Stimulated activated CD4-positive, alpha-beta T cell treated with anti-CD3 and anti-CD28 coated beads, TNF-alpha, amount 100 ng/mL, for 4 hours (primary cell): ENCODE data around the gene ADM.
"Not testable (repeated sequence)": the region's sequence is repeated elsewhere in the genome, so short reads cannot be mapped to it uniquely, and the experiment has no call there.

Experiments
- DNase-seq, 3 experiments: peaks; one replicate each; pipeline ENCODE4 v3.0.0-alpha.2; 2020; ENCODE audit warnings: low read depth in 3 of 3

The ADM gene

GRCh38 chr11:10304495-10305261 is at the start of gene ADM:
TSS of gene ADM (plus strand) at chr11:10305073. CDS start at chr11:10305701, 628 bp downstream.
- DNase-seq, result no peak

GRCh38 chr11:10255388-10256125 is 49.3 kb upstream of the ADM start:
- DNase-seq, result no peak

GRCh38 chr11:10257478-10257877 is 47.4 kb upstream of the ADM start:
- no peak for DNase-seq

GRCh38 chr11:10261821-10262220 is 43.1 kb upstream of the ADM start:
- no peak for DNase-seq

GRCh38 chr11:10263929-10264328 is 40.9 kb upstream of the ADM start:
- DNase-seq, result no peak

GRCh38 chr11:10264716-10265115 is 40.2 kb upstream of the ADM start:
- not testable (repeated sequence) for DNase-seq

GRCh38 chr11:10265936-10266335 is 38.9 kb upstream of the ADM start:
- no peak for DNase-seq

- DNase-seq, result no peak
Observed at GRCh38 chr11:10267821-10268220, 37.1 kb upstream of the ADM start.

GRCh38 chr11:10268746-10269488 is 36.0 kb upstream of the ADM start:
- no peak for DNase-seq

- DNase-seq, result no peak
Observed at GRCh38 chr11:10272132-10272531, 32.7 kb upstream of the ADM start.

- no peak for DNase-seq
Observed at GRCh38 chr11:10273738-10274137, 31.1 kb upstream of the ADM start.

- no peak for DNase-seq
Observed at GRCh38 chr11:10274726-10275125, 30.1 kb upstream of the ADM start.

GRCh38 chr11:10275714-10276113 is 29.2 kb upstream of the ADM start:
- no peak for DNase-seq

- DNase-seq, result no peak
Observed at GRCh38 chr11:10282117-10282516, 22.8 kb upstream of the ADM start.

GRCh38 chr11:10283991-10284390 is 20.9 kb upstream of the ADM start:
- DNase-seq, result no peak

- no peak for DNase-seq
Observed at GRCh38 chr11:10285148-10285802, 19.6 kb upstream of the ADM start.

GRCh38 chr11:10287140-10287539 is 17.7 kb upstream of the ADM start:
- no peak for DNase-seq

- DNase-seq, result no peak
Observed at GRCh38 chr11:10287766-10288715, 16.8 kb upstream of the ADM start.

GRCh38 chr11:10288881-10289764 is 15.8 kb upstream of the ADM start:
- no peak for DNase-seq
